Liver (tissue), 9 donors: ENCODE data around the gene RAB15. TPM values are rescaled to one million over a fixed set of nuclear protein-coding genes. Genes with fewer than 3 reads are reported as not detected.

Source experiments
- DNase-seq: peaks from one replicate; pipeline ENCODE4 v3.0.0-alpha.2; 2017; ENCODE audit warnings: low spot score
- H3K27ac ChIP-seq, 2 donors: one replicate each; pipeline ENCODE4 v1.7.0; 2013; ENCODE audit warnings: inconsistent platforms in 2 of 2, low read length in 2 of 2, control low read depth in 1 of 2, low read depth in 1 of 2, mild to moderate bottlenecking in 1 of 2
- H3K27me3 ChIP-seq, 4 donors: one replicate each; pipeline versions ENCODE4 v1.6.1 to v1.7.0; 2013; ENCODE audit warnings: low read length in 3 of 4, inconsistent platforms in 1 of 4, mild to moderate bottlenecking in 1 of 4, moderate library complexity in 1 of 4; ENCODE audit not compliant: control insufficient read depth in 4 of 4, insufficient read depth in 4 of 4
- H3K36me3 ChIP-seq, 4 donors: one replicate each; pipeline versions ENCODE4 v1.6.1 to v1.7.0; 2013; ENCODE audit warnings: low read length in 3 of 4, mild to moderate bottlenecking in 3 of 4, low read depth in 1 of 4, moderate library complexity in 1 of 4; ENCODE audit not compliant: control insufficient read depth in 4 of 4, insufficient read depth in 3 of 4
- H3K4me1 ChIP-seq, 4 donors: one replicate each; pipeline versions ENCODE4 v1.6.1 to v1.7.0; 2013; ENCODE audit warnings: low read length in 3 of 4, mild to moderate bottlenecking in 3 of 4, moderate library complexity in 1 of 4; ENCODE audit not compliant: control insufficient read depth in 4 of 4, insufficient read depth in 4 of 4
- H3K4me3 ChIP-seq, 3 donors: one replicate each; pipeline versions ENCODE4 v1.6.1 to v1.7.0; 2013; ENCODE audit warnings: low read length in 3 of 3, control low read depth in 1 of 3, low read depth in 1 of 3, mild to moderate bottlenecking in 1 of 3
- H3K9ac ChIP-seq, 2 donors: one replicate each; pipeline ENCODE4 v1.7.0; 2013; ENCODE audit warnings: low read length in 2 of 2, mild to moderate bottlenecking in 2 of 2, moderate library complexity in 2 of 2, control low read depth in 1 of 2, low read depth in 1 of 2
- H3K9me3 ChIP-seq, 4 donors: one replicate each; pipeline versions ENCODE4 v1.6.1 to v1.7.0; 2013; ENCODE audit warnings: low read length in 3 of 4; ENCODE audit not compliant: control insufficient read depth in 4 of 4
- EGR1 ChIP-seq, 2 donors: IDR thresholded peaks; 2 replicates each; pipeline ENCODE4 v1.6.1; 2016 to 2018; ENCODE audit warnings: antibody characterized with exemption in 2 of 2, low read depth in 2 of 2
- FOXA1 ChIP-seq: IDR thresholded peaks from 2 replicates; pipeline ENCODE4 v1.6.1; 2016; ENCODE audit warnings: antibody characterized with exemption
- FOXA2 ChIP-seq: IDR thresholded peaks from 2 replicates; pipeline ENCODE4 v1.6.1; 2016; ENCODE audit warnings: antibody characterized with exemption
- GABPA ChIP-seq, 2 donors: IDR thresholded peaks in 1 of 2; conservative IDR thresholded peaks in 1 of 2; 2 replicates each; pipeline ENCODE4 v1.6.1; 2016; ENCODE audit warnings: antibody characterized with exemption in 2 of 2, mild to moderate bottlenecking in 1 of 2, moderate library complexity in 1 of 2
- HNF4A ChIP-seq, 2 donors: conservative IDR thresholded peaks; 2 replicates each; pipeline ENCODE4 v1.6.1; 2016; ENCODE audit warnings: antibody characterized with exemption in 2 of 2, mild to moderate bottlenecking in 2 of 2
- HNF4G ChIP-seq: IDR thresholded peaks from 2 replicates; pipeline ENCODE4 v1.6.1; 2016; ENCODE audit warnings: antibody characterized with exemption
- JUND ChIP-seq, 2 donors: IDR thresholded peaks; 2 replicates each; pipeline ENCODE4 v1.6.1; 2016; ENCODE audit warnings: antibody characterized with exemption in 2 of 2
- NR2F2 ChIP-seq: IDR thresholded peaks from 2 replicates; pipeline ENCODE4 v1.6.1; 2016; ENCODE audit warnings: antibody characterized with exemption
- RAD21 ChIP-seq, 2 donors: IDR thresholded peaks; 2 replicates each; pipeline ENCODE4 v1.6.1; 2016; ENCODE audit warnings: antibody characterized with exemption in 2 of 2, mild to moderate bottlenecking in 2 of 2
- REST ChIP-seq: IDR thresholded peaks from 2 replicates; pipeline ENCODE4 v1.6.1; 2016; ENCODE audit warnings: antibody characterized with exemption, mild to moderate bottlenecking
- RXRA ChIP-seq, 2 donors: IDR thresholded peaks; 2 replicates each; pipeline ENCODE4 v1.6.1; 2017 to 2018; ENCODE audit warnings: antibody characterized with exemption in 2 of 2, mild to moderate bottlenecking in 1 of 2
- SP1 ChIP-seq: IDR thresholded peaks from 2 replicates; pipeline ENCODE4 v1.6.1; 2018; ENCODE audit warnings: antibody characterized with exemption, mild to moderate bottlenecking
- TAF1 ChIP-seq: conservative IDR thresholded peaks from 2 replicates; pipeline ENCODE4 v1.6.1; 2016; ENCODE audit warnings: antibody characterized with exemption, mild to moderate bottlenecking
- YY1 ChIP-seq: IDR thresholded peaks from 2 replicates; pipeline ENCODE4 v1.6.1; 2016; ENCODE audit warnings: antibody characterized with exemption, mild to moderate bottlenecking
- ZBTB33 ChIP-seq: IDR thresholded peaks from 2 replicates; pipeline ENCODE4 v1.6.1; 2016; ENCODE audit warnings: antibody characterized with exemption
- WGBS: extraction: QIAGEN DNeasy Blood & Tissue Kit; methylation state at CpG from one replicate; pipeline ENCODE4 v1.1.7; 2013; 5-methylcytosine and 5-hydroxymethylcytosine counted together
- polyA plus RNA-seq, 2 donors: library from polyadenylated mRNA; stranded (reverse) in 1 of 2; unstranded in 1 of 2; fragments of 200-250 nt in 1 of 2; fragments of >200 nt in 1 of 2; fragmentation: Nextera tagmentation in 1 of 2; extraction: Ambion mirVana in 1 of 2; gene quantifications; one replicate each; pipeline versions ENCODE4 v1.2.1 to v1.2.3, GENCODE V29; 2013 to 2015
- total RNA-seq, 2 donors: library from RNA; depleted of rRNA; stranded (reverse); fragments of >200 nt; gene quantifications; one replicate each; pipeline ENCODE4 v1.2.3, GENCODE V29; 2014
- donor health status: healthy.
- donor health status: healthy.
- donor health status: healthy.
- donor health status: healthy.
- donor health status: healthy.

The RAB15 gene
- total and polyA plus RNA-seq, 4 donors, result 5.5 to 18.0 (median 11.1) TPM

- Histone ChIP-seq H3K9me3 (no peaks in the 10 kb centered on the region), H3K4me3 (no peak overlapping the region), H3K36me3 (peaks cover 0 to 2% (median 0%) of the 10 kb centered on the region in 4 donors), H3K27ac (no peak overlapping the region), H3K9ac (no peak overlapping the region), H3K4me1 (peaks cover 0 to 12% (median 7%) of the 10 kb centered on the region in 4 donors), H3K27me3 (no peaks in the 10 kb centered on the region)
- no peak for DNase-seq
- TF ChIP-seq REST (no peak), JUND (IDR thresholded peaks at IDR 0.05) (no peak), GABPA (IDR thresholded peaks at IDR 0.05 in 1 of 2, conservative IDR thresholded peaks at IDR 0.05 in 1 of 2) (no peak), ZBTB33 (no peak), FOXA2 (no peak), YY1 (no peak), RAD21 (IDR thresholded peaks at IDR 0.05) (no peak), HNF4A (conservative IDR thresholded peaks at IDR 0.05) (no peak), FOXA1 (no peak), TAF1 (no peak)
- 77% methylated on average over 1 of the region's 1 CpG for WGBS
Measured at GRCh38 chr14:64963611-64964010, 8.5 kb downstream of the RAB15 start.

- Histone ChIP-seq H3K27ac (peak overlapping the region in 1 of 2 donors; percentile 16), H3K9ac (no peak overlapping the region), H3K9me3 (no peaks in the 10 kb centered on the region), H3K4me1 (peaks cover 0 to 12% (median 7%) of the 10 kb centered on the region in 4 donors), H3K4me3 (no peak overlapping the region), H3K36me3 (peaks cover 0 to 2% (median 0%) of the 10 kb centered on the region in 4 donors), H3K27me3 (no peaks in the 10 kb centered on the region)
- WGBS, result 50% methylated on average over 5 of the region's 5 CpGs
- TF ChIP-seq HNF4A (conservative IDR thresholded peaks at IDR 0.05) (peak in 1 of 2 donors; percentile 16), RXRA (IDR thresholded peaks at IDR 0.05) (peak in 1 of 2 donors; percentile 24), YY1 (no peak)
- DNase-seq, result no peak
Measured at GRCh38 chr14:64960762-64961276, 11.3 kb downstream of the RAB15 start.

- no peak for DNase-seq
- no peak overlapping the region for H3K4me3 ChIP-seq
- no peak overlapping the region for H3K27ac ChIP-seq
- no peaks in the 10 kb centered on the region for H3K9me3 ChIP-seq
- TF ChIP-seq YY1, result no peak
- no peak for TF ChIP-seq REST
- TF ChIP-seq FOXA2, result no peak
- TF ChIP-seq SP1, result no peak
- no peak for TF ChIP-seq NR2F2
- TF ChIP-seq HNF4G, result no peak
- TF ChIP-seq RXRA (IDR thresholded peaks at IDR 0.05), result no peak
- no peak for TF ChIP-seq EGR1 (IDR thresholded peaks at IDR 0.05; ENCODE audit: low read depth in 2 of 2)
- no peak for TF ChIP-seq TAF1
- TF ChIP-seq ZBTB33, result no peak
- no peak for TF ChIP-seq GABPA (IDR thresholded peaks at IDR 0.05 in 1 of 2, conservative IDR thresholded peaks at IDR 0.05 in 1 of 2)
- no peak for TF ChIP-seq RAD21 (IDR thresholded peaks at IDR 0.05)
- no peak for TF ChIP-seq FOXA1
- H3K27me3 ChIP-seq, result no peaks in the 10 kb centered on the region
- peaks cover 0 to 12% (median 7%) of the 10 kb centered on the region in 4 donors for H3K4me1 ChIP-seq
- no peak overlapping the region for H3K9ac ChIP-seq
- H3K36me3 ChIP-seq, result peaks cover 0 to under 1% (median 0%) of the 10 kb centered on the region in 4 donors
- WGBS, result 97% methylated on average over 5 of the region's 5 CpGs
Measured at GRCh38 chr14:64958743-64959142, 13.4 kb downstream of the RAB15 start.
